HCT116 (cell line): Measurements from ENCODE around the gene ZNF276. TPM values are rescaled to one million over a fixed set of nuclear protein-coding genes. Genes with fewer than 3 reads are reported as not detected.

Experiments used
- ATAC-seq: fragments of 200-7000 bp; cut with Tn5 transposase; 2 replicates; pipeline ENCODE4 v1.9.1; 2020; ENCODE audit warnings: mild to moderate bottlenecking, moderate library complexity
- BruUV-seq: library from RNA; stranded (reverse); fragments of 400-500 nt; replicated peaks from 2 replicates; lab custom pipeline; 2021; lab: Mats Ljungman, UMichigan
- CTCF ChIA-PET: fragments of 300-600 bp; sonication (Branson Sonifier 250); formaldehyde crosslinking; loops from one replicate; lab custom pipeline; 2021; ENCODE audit warnings: antibody characterized with exemption; lab: Charles Lee
- POLR2A ChIA-PET: fragments of 300-600, 350-600 bp; sonication (Branson Sonifier 250); formaldehyde crosslinking; loops from one replicate; lab custom pipeline; 2021; ENCODE audit warnings: antibody characterized with exemption; lab: Charles Lee
- RAD21 ChIA-PET, 2 experiments: fragments of 300-600 bp; sonication (Branson Sonifier 250); formaldehyde crosslinking; loops; one replicate each; lab custom pipeline; 2023; ENCODE audit warnings: low total read pairs in 2 of 2; ENCODE audit not compliant: uncharacterized antibody in 2 of 2, unreplicated experiment in 2 of 2, low non-redundant PET in 1 of 2; lab: Charles Lee
- DNase-seq: peaks from one replicate; pipeline ENCODE4 v3.0.0-alpha.2; 2010; ENCODE audit warnings: low read depth, low spot score
- H2AFZ ChIP-seq: fragments of 200-600 bp; shearing (Covaris generic), sonication (generic); 2 replicates; pipeline ENCODE4 v1.6.1; 2017; ENCODE audit warnings: low read depth, mixed run types, mixed read lengths, antibody characterized with exemption, low read length; ENCODE audit not compliant: poor library complexity, severe bottlenecking
- H3K27ac ChIP-seq: 2 replicates; pipeline ENCODE4 v1.5.1; 2012; ENCODE audit warnings: low read depth, low read length
- H3K27me3 ChIP-seq: fragments of 200-600 bp; sonication (generic); 2 replicates; pipeline ENCODE4 v1.6.1; 2016; ENCODE audit warnings: mixed run types, low read length, mixed read lengths; ENCODE audit not compliant: insufficient read depth
- H3K36me3 ChIP-seq, 2 experiments: fragments of 200-500 bp in 1 of 2; fragments of 200-600 bp in 1 of 2; sonication (Bioruptor generic) in 1 of 2; sonication (generic) in 1 of 2; 2 replicates each; pipeline versions ENCODE4 v1.5.1 to v1.6.1; 2014 to 2016; ENCODE audit warnings: low read length in 2 of 2, inconsistent platforms in 1 of 2, mixed read lengths in 1 of 2, mixed run types in 1 of 2; ENCODE audit not compliant: insufficient read depth in 2 of 2, control insufficient read depth in 1 of 2
- H3K4me1 ChIP-seq, 2 experiments: fragments of 200-600 bp in 1 of 2; sonication (generic) in 1 of 2; 2 replicates each; pipeline versions ENCODE4 v1.5.1 to v1.6.1; 2012 to 2017; ENCODE audit warnings: low read length in 2 of 2, inconsistent platforms in 1 of 2, mild to moderate bottlenecking in 1 of 2, mixed read lengths in 1 of 2, mixed run types in 1 of 2, moderate library complexity in 1 of 2; ENCODE audit not compliant: insufficient read depth in 2 of 2, control insufficient read depth in 1 of 2
- H3K4me2 ChIP-seq: fragments of 200-600 bp; sonication (generic); 2 replicates; pipeline ENCODE4 v1.6.1; 2017; ENCODE audit warnings: mixed run types, low read length, mixed read lengths
- H3K4me3 ChIP-seq, 2 experiments: fragments of 200-600 bp in 1 of 2; sonication (generic) in 1 of 2; replicated peaks in 1 of 2; 2 replicates each; pipeline ENCODE4 v1.5.1; 2011 to 2016; ENCODE audit warnings: low read length in 2 of 2, control low read depth in 1 of 2, low read depth in 1 of 2, mild to moderate bottlenecking in 1 of 2, mixed read lengths in 1 of 2, mixed run types in 1 of 2
- H3K79me2 ChIP-seq: fragments of 200-600 bp; sonication (generic); 2 replicates; pipeline ENCODE4 v1.6.1; 2017; ENCODE audit warnings: mild to moderate bottlenecking, mixed run types, low read length, moderate library complexity, mixed read lengths; ENCODE audit not compliant: insufficient read depth
- H3K9ac ChIP-seq: fragments of 200-600 bp; sonication (generic); 2 replicates; pipeline ENCODE4 v1.6.1; 2016; ENCODE audit warnings: low read length, mixed read lengths
- H3K9me2 ChIP-seq: fragments of 200-600 bp; sonication (generic), shearing (Covaris generic); 2 replicates; pipeline ENCODE4 v1.6.1; 2017; ENCODE audit warnings: mixed run types, mild to moderate bottlenecking, moderate library complexity; ENCODE audit not compliant: insufficient read depth
- H3K9me3 ChIP-seq, 2 experiments: fragments of 200-500 bp in 1 of 2; fragments of 200-600 bp in 1 of 2; sonication (Bioruptor generic) in 1 of 2; sonication (generic) in 1 of 2; 2 replicates each; pipeline ENCODE4 v1.6.1; 2014 to 2017; ENCODE audit warnings: low read length in 2 of 2, mixed read lengths in 2 of 2, inconsistent platforms in 1 of 2, low read depth in 1 of 2, mild to moderate bottlenecking in 1 of 2, mixed run types in 1 of 2, moderate library complexity in 1 of 2; ENCODE audit not compliant: control insufficient read depth in 1 of 2, insufficient read depth in 1 of 2
- H4K20me1 ChIP-seq: fragments of 200-600 bp; sonication (generic), shearing (Covaris generic); 2 replicates; pipeline ENCODE4 v1.6.1; 2017; ENCODE audit warnings: mixed run types, mild to moderate bottlenecking, moderate library complexity; ENCODE audit not compliant: insufficient read depth
- CEBPB ChIP-seq: IDR thresholded peaks from 2 replicates; pipeline ENCODE4 v1.6.1; 2012; ENCODE audit warnings: low read depth
- CTCF ChIP-seq, 3 experiments: fragments of 200-600 bp in 1 of 3; sonication (generic) in 1 of 3; IDR thresholded peaks in 2 of 3; conservative IDR thresholded peaks in 1 of 3; 2 replicates each; pipeline ENCODE4 v1.5.1; 2012 to 2017; ENCODE audit warnings: low read depth in 2 of 3, low read length in 2 of 3, antibody characterized with exemption in 1 of 3, borderline replicate concordance in 1 of 3, control low read depth in 1 of 3, mild to moderate bottlenecking in 1 of 3, mixed read lengths in 1 of 3, mixed run types in 1 of 3, moderate library complexity in 1 of 3; ENCODE audit not compliant: insufficient read depth in 1 of 3
- EGR1 ChIP-seq: IDR thresholded peaks from 2 replicates; pipeline ENCODE4 v1.6.1; 2012; ENCODE audit warnings: low read depth
- ELF1 ChIP-seq: IDR thresholded peaks from 2 replicates; pipeline ENCODE4 v1.6.1; 2012; ENCODE audit warnings: low read depth, borderline replicate concordance
- EZH2 ChIP-seq: fragments of 200-600 bp; sonication (generic); IDR thresholded peaks from 2 replicates; pipeline ENCODE4 v1.6.1; 2017; ENCODE audit warnings: antibody characterized with exemption, mixed run types
- EZH2phosphoT487 ChIP-seq: fragments of 200-600 bp; IDR thresholded peaks from 2 replicates; pipeline ENCODE4 v1.6.1; 2018; ENCODE audit warnings: antibody characterized with exemption, borderline replicate concordance
- FOSL1 ChIP-seq: IDR thresholded peaks from 2 replicates; pipeline ENCODE4 v1.6.1; 2012; ENCODE audit warnings: low read depth
- JUND ChIP-seq: IDR thresholded peaks from 2 replicates; pipeline ENCODE4 v1.6.1; 2012
- POLR2A ChIP-seq: IDR thresholded peaks from 2 replicates; pipeline ENCODE4 v1.7.0; 2011; ENCODE audit warnings: borderline replicate concordance; ENCODE audit not compliant: insufficient read depth, insufficient read length; ENCODE audit errors: extremely low read depth
- POLR2AphosphoS5 ChIP-seq: IDR thresholded peaks from 2 replicates; pipeline ENCODE4 v1.6.1; 2011; ENCODE audit warnings: mild to moderate bottlenecking, low read depth, low read length, moderate library complexity
- RAD21 ChIP-seq: IDR thresholded peaks from 2 replicates; pipeline ENCODE4 v1.6.1; 2012; ENCODE audit warnings: low read depth, mild to moderate bottlenecking
- SIN3A ChIP-seq: IDR thresholded peaks from 2 replicates; pipeline ENCODE4 v1.6.1; 2012; ENCODE audit warnings: low read depth
- SRF ChIP-seq: IDR thresholded peaks from 2 replicates; pipeline ENCODE4 v1.6.1; 2012; ENCODE audit warnings: low read depth
- ZBTB33 ChIP-seq: IDR thresholded peaks from 2 replicates; pipeline ENCODE4 v1.6.1; 2011; ENCODE audit warnings: mild to moderate bottlenecking, low read length, moderate library complexity; ENCODE audit not compliant: insufficient replicate concordance; ENCODE audit errors: extremely low read depth
- ZFX ChIP-seq: fragments of 450-650 bp; IDR thresholded peaks from 2 replicates; pipeline ENCODE4 v1.6.1; 2017
- ZNF274 ChIP-seq: fragments of 200-500 bp; sonication (Bioruptor generic); IDR thresholded peaks from 2 replicates; pipeline ENCODE4 v1.6.1; 2014; ENCODE audit warnings: mild to moderate bottlenecking, low read depth, low read length, inconsistent platforms
- intact Hi-C: fragments of 100-400 bp; cut with micrococcal nuclease; formaldehyde crosslinking; loops from 2 replicates; pipeline ENCODE4 v1.10.0; 2022
- total RNA-seq: library from RNA; stranded (reverse); gene quantifications from one replicate; pipeline ENCODE4 v1.2.1, GENCODE V29; 2021; ENCODE audit not compliant: unreplicated experiment
- TF ChIP-seq, protein P1 (sequence below): IDR thresholded peaks from 2 replicates; pipeline ENCODE4 v1.6.1; 2012
- TF ChIP-seq, protein P2 (sequence below): IDR thresholded peaks from 2 replicates; pipeline ENCODE4 v1.6.1; 2012
- TF ChIP-seq, protein P3 (sequence below): IDR thresholded peaks from 2 replicates; pipeline ENCODE4 v1.6.1; 2012; ENCODE audit warnings: low read depth

Gene ZNF276
- total RNA-seq, 1 experiment from 2014 or later = 49.9 TPM

GRCh38 chr16:89786474-89787364 is 65.4 kb downstream of the ZNF276 start:
- POLR2A ChIA-PET = no interaction called here
- no peak for ATAC-seq
- BruUV-seq = no TSS peak

More at GRCh38 chr16:89786474-89787364, 65.4 kb downstream of the ZNF276 start:
- no peak overlapping the region for H3K4me3 ChIP-seq
- TF ChIP-seq, protein P1, sequence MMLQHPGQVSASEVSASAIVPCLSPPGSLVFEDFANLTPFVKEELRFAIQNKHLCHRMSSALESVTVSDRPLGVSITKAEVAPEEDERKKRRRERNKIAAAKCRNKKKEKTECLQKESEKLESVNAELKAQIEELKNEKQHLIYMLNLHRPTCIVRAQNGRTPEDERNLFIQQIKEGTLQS = no peak
- TF ChIP-seq CEBPB (no peak), ZBTB33 (no peak), POLR2AphosphoS5 (no peak), SIN3A (no peak), EZH2 (no peak), RAD21 (no peak), ZFX (no peak), JUND (no peak), POLR2A (no peak), EGR1 (no peak), ZNF274 (no peak), FOSL1 (no peak), CTCF (IDR thresholded peaks at IDR 0.05 in 2 of 3, conservative IDR thresholded peaks at IDR 0.05 in 1 of 3; ENCODE audit: borderline replicate concordance in 1 of 3, insufficient read depth in 1 of 3, low read depth in 2 of 3, low read length in 2 of 3) (no peak), EZH2phosphoT487 (no peak), SRF (no peak), ELF1 (no peak)
- TF ChIP-seq, protein P2, sequence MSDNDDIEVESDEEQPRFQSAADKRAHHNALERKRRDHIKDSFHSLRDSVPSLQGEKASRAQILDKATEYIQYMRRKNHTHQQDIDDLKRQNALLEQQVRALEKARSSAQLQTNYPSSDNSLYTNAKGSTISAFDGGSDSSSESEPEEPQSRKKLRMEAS = no peak
- TF ChIP-seq, protein P3, sequence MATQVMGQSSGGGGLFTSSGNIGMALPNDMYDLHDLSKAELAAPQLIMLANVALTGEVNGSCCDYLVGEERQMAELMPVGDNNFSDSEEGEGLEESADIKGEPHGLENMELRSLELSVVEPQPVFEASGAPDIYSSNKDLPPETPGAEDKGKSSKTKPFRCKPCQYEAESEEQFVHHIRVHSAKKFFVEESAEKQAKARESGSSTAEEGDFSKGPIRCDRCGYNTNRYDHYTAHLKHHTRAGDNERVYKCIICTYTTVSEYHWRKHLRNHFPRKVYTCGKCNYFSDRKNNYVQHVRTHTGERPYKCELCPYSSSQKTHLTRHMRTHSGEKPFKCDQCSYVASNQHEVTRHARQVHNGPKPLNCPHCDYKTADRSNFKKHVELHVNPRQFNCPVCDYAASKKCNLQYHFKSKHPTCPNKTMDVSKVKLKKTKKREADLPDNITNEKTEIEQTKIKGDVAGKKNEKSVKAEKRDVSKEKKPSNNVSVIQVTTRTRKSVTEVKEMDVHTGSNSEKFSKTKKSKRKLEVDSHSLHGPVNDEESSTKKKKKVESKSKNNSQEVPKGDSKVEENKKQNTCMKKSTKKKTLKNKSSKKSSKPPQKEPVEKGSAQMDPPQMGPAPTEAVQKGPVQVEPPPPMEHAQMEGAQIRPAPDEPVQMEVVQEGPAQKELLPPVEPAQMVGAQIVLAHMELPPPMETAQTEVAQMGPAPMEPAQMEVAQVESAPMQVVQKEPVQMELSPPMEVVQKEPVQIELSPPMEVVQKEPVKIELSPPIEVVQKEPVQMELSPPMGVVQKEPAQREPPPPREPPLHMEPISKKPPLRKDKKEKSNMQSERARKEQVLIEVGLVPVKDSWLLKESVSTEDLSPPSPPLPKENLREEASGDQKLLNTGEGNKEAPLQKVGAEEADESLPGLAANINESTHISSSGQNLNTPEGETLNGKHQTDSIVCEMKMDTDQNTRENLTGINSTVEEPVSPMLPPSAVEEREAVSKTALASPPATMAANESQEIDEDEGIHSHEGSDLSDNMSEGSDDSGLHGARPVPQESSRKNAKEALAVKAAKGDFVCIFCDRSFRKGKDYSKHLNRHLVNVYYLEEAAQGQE = no peak
- no peaks in the 10 kb centered on the region for H3K4me1 ChIP-seq
- H3K27me3 ChIP-seq = no peaks in the 10 kb centered on the region
- H3K27ac ChIP-seq = no peak overlapping the region
- peaks cover 63% of the 10 kb centered on the region for H3K79me2 ChIP-seq
- no peak overlapping the region for H3K4me2 ChIP-seq
- 0 out of 2 replicates have a peak, but pooled peaks cover 5% of the 10 kb centered on the region for H4K20me1 ChIP-seq
- H3K9me3 ChIP-seq = no peaks in the 10 kb centered on the region
- ChIA-PET CTCF (no interaction called here), RAD21 (no interaction called here)
- DNase-seq = no peak
- H3K36me3 ChIP-seq = peaks cover 71 to 79% of the 10 kb centered on the region in 2 experiments
- H3K9me2 ChIP-seq = no peaks in the 10 kb centered on the region
- no peak overlapping the region for H2AFZ ChIP-seq
- intact Hi-C loops = loop anchor here (5.0 kb wide), 1 partner anchor 49 kb away; no protein-coding TSS in a partner anchor
- H3K9ac ChIP-seq = no peak overlapping the region
